PC-3 (cell line): ENCODE results near the gene CA5A.

Experiments
- EZH2 ChIP-seq: fragments of 300-600 bp; sonication (generic); IDR thresholded peaks from one replicate; pipeline ENCODE4 v1.6.1; 2017; ENCODE audit warnings: antibody characterized with exemption, mild to moderate bottlenecking, low read length; ENCODE audit not compliant: unreplicated experiment
- EZH2phosphoT487 ChIP-seq: fragments of 300-600 bp; sonication (generic); IDR thresholded peaks from 2 replicates; pipeline ENCODE4 v1.6.1; 2018; ENCODE audit warnings: mild to moderate bottlenecking, antibody characterized with exemption, low read length, borderline replicate concordance
- TF ChIP-seq, protein P1 (sequence below): fragments of 300-600 bp; sonication (generic); conservative IDR thresholded peaks from 2 replicates; pipeline ENCODE4 v1.5.1; 2017; ENCODE audit warnings: antibody characterized with exemption, low read depth, mild to moderate bottlenecking, low read length

DNA sequence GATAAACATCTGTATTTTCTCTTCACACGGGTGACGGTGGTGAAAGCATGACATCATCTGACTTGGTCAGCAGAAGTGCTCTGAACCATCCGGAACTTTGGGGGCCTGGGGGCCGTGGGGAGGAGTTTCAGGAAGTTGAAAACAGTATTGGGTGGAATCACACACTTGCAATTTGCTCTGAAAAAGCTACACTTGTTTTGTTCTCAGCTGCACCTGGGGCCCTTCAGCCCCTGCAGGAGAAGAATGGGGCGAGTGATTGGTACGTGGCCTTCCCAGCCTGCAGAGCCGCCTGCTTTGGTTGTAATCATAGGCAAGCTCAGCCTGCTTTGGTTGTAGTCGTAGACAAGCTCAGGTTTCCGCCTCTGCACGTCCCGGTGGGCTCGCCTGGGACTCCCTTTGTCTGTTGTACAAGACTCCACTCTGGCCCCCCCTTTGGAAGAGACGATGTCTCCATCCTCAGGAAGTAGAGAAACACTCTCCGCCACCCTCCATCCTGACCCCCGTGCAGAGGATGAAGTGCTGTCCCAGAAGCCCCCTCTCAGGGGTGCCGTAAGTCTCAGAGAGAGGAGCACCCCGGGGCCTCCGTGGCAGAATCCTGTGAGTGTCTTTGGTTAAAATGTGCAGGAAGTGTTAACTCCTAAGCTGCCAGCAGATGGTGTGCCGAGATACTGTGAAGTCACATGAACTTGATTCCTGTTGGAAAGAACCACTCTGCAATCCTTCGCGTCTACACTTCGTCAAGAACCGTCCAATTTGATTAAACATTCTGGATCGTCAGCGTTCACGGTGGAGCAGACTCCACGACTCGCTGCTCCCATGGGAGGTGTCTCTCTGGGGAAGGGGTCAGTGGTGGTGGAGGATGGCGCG, 20.3 kb upstream of the CA5A start:
- TF ChIP-seq EZH2phosphoT487 (no peak), EZH2 (no peak)
- TF ChIP-seq, protein P1, sequence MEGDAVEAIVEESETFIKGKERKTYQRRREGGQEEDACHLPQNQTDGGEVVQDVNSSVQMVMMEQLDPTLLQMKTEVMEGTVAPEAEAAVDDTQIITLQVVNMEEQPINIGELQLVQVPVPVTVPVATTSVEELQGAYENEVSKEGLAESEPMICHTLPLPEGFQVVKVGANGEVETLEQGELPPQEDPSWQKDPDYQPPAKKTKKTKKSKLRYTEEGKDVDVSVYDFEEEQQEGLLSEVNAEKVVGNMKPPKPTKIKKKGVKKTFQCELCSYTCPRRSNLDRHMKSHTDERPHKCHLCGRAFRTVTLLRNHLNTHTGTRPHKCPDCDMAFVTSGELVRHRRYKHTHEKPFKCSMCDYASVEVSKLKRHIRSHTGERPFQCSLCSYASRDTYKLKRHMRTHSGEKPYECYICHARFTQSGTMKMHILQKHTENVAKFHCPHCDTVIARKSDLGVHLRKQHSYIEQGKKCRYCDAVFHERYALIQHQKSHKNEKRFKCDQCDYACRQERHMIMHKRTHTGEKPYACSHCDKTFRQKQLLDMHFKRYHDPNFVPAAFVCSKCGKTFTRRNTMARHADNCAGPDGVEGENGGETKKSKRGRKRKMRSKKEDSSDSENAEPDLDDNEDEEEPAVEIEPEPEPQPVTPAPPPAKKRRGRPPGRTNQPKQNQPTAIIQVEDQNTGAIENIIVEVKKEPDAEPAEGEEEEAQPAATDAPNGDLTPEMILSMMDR: peak; percentile 30; the same call in 1 of the 2 replicates
